Measurements from ENCODE around the gene RNF144A.
"Not testable (repeated sequence)": the region's sequence is repeated elsewhere in the genome, so short reads cannot be mapped to it uniquely, and the experiment has no call there.

The RNF144A gene

GRCh38 chr2:6994536-6995128 lies 77.4 kb downstream of the RNF144A start:
- no peak for TF ChIP-seq CTCF (IDR thresholded peaks at IDR 0.05)
- TF ChIP-seq ZFX (IDR thresholded peaks at IDR 0.05; ENCODE audit: borderline replicate concordance): no peak
- no peak overlapping the region for H3K27ac ChIP-seq

- no peak overlapping the region for H3K27ac ChIP-seq
- TF ChIP-seq CTCF (IDR thresholded peaks at IDR 0.05) (no peak), ZFX (IDR thresholded peaks at IDR 0.05; ENCODE audit: borderline replicate concordance) (no peak)
Observed at GRCh38 chr2:6995391-6996097, 78.3 kb downstream of the RNF144A start.

- no peak overlapping the region for H3K27ac ChIP-seq
- TF ChIP-seq CTCF (IDR thresholded peaks at IDR 0.05): no peak
Observed at GRCh38 chr2:6999211-6999877, 82.1 kb downstream of the RNF144A start.

- not testable (repeated sequence) for H3K27ac ChIP-seq
Observed at GRCh38 chr2:7001395-7001794, 84.2 kb downstream of the RNF144A start.

- TF ChIP-seq CTCF (IDR thresholded peaks at IDR 0.05) (no peak), ZFX (IDR thresholded peaks at IDR 0.05; ENCODE audit: borderline replicate concordance) (no peak)
- H3K27ac ChIP-seq: no peak overlapping the region
Observed at GRCh38 chr2:7003895-7004294, 86.7 kb downstream of the RNF144A start.

- no peak overlapping the region for H3K27ac ChIP-seq
- TF ChIP-seq ZFX (IDR thresholded peaks at IDR 0.05; ENCODE audit: borderline replicate concordance) (no peak), CTCF (IDR thresholded peaks at IDR 0.05) (no peak)
Observed at GRCh38 chr2:7004636-7005035, 87.4 kb downstream of the RNF144A start.

- no peak overlapping the region for H3K27ac ChIP-seq
- TF ChIP-seq CTCF (IDR thresholded peaks at IDR 0.05): no peak
- TF ChIP-seq ZFX (IDR thresholded peaks at IDR 0.05; ENCODE audit: borderline replicate concordance): no peak
Observed at GRCh38 chr2:7007488-7007845, 90.3 kb downstream of the RNF144A start.
